ENCODE results near the gene CEP78.

CEP78 gene

GRCh38 chr9:78288214-78288892, 52.5 kb downstream of the CEP78 start:
- no peak for DNase-seq (ENCODE audit: low read depth in 2 of 2)

DNA sequence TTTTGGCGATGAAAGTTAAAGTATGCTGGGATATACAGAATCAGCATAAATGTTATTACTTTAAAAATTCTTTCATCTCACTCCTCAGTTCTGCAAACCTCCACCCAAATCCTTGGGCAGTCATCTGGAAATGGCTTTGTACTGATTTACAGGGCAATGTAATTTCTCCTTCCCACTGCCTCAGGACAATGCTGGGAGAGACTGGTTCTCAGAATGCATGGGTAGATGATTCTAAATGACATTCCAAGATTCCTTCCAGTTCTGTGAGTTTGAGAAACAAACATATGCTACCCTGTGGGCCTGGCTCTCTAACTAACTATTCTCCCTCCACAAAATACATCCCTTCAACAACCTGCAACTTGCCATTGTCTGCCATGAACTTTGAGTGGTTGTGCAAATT, 53.6 kb downstream of the CEP78 start:
- no peak for DNase-seq (ENCODE audit: low read depth in 2 of 2)

DNA sequence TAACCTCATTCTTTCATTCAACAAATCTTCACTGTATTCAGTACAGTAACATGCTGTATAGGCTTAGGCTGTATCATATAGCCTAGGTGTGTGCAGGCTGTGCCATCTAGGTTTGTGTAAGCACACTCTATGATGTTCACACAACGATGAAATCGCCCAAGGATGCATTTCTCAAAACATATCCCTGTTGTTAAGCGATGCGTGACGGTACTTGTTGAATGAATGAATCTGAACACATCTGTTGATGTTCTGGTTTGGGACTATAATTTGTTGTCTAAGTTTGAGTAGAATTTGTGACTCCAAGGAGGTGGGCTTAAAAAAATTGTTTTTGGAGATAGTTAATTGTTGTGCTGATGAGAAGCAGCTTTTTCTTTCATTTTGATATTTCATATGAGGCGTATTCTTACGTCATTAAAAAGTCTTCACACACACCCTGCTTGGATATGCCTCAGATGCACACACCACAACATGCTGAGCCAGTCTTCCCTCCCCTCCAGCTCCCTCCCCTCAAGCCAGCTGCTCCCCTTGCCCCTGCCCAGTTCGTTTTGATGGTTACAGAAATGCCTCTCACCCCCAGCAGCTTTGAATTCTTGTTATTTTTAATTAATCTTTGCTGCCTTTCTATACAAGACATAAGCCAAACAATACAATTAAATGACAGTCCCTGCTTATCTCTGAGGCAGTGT, 55.5 kb downstream of the CEP78 start:
- DNase-seq (ENCODE audit: low read depth in 2 of 2), result no peak

- DNase-seq (ENCODE audit: low read depth in 2 of 2), result no peak
These were observed 56.2 kb downstream of the CEP78 start for GRCh38 chr9:78292026-78292425.

GRCh38 chr9:78292716-78293497, 57.0 kb downstream of the CEP78 start:
- DNase-seq (ENCODE audit: low read depth in 2 of 2), result no peak

GRCh38 chr9:78294290-78295176, 58.7 kb downstream of the CEP78 start:
- no peak for DNase-seq (ENCODE audit: low read depth in 2 of 2)

- no peak for DNase-seq (ENCODE audit: low read depth in 2 of 2)
These were observed 59.3 kb downstream of the CEP78 start for GRCh38 chr9:78295177-78295575.

DNA sequence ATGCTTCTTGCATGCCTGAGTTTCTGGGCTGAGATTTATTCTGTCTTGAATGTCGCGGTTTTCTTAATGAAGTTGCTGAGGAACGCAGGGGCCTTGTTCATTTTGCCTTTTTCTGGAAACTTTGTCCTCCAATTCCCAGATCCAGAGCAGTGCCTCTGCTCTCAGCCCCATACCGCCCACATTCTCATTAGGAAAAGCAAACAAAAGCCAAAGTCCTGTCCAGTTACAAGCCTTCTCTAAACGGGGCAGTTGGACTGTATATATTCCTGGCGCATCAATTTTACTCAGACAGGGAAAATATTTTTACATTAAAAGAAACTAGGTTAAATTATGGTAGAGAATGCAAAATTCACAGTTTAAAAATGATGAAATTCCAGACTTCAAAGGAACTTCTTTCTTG, 59.9 kb downstream of the CEP78 start:
- DNase-seq (ENCODE audit: low read depth in 2 of 2), result no peak

- peak in 1 of 2 donors; percentile 14 for DNase-seq (ENCODE audit: low read depth in 2 of 2)
These were observed 60.5 kb downstream of the CEP78 start for GRCh38 chr9:78296201-78296892.

DNA sequence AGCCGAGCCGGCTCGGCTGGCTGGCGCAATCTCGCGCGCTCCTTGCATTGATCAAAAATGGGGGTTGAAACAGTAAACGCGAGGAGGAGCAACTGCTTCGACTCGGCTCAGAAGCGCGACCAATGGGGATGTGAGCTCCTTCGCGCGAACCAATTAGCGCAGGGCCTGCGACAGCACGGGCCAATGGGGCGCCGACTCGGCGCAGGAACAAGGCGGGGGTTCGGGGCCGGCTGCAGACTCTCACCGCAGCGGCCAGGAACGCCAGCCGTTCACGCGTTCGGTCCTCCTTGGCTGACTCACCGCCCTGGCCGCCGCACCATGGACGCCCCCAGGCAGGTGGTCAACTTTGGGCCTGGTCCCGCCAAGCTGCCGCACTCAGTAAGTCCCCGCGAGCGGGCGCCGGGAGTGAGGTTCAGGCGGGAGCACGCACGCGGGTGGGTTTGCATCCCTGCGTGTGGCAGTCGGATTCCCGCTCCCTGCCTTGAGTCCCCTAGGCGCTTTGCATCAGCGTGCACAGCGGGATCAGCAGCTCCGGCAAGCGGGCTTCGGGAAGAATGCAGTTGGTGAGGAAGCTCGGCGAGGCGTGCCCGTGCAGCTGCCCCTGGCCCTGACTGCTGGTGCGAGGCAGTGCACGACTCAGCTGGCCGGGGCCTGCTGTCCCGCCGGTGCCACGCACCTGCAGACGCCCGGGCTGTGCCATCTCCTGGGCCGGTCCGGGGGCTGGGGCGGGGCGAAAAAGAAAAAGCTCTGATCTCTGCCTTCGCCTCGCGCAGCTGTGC, 61.2 kb downstream of the CEP78 start, which contains the start of gene PSAT1:
Gene PSAT1, plus strand, starts transcription at position 233 of the 779 bp plus-strand sequence. Its CDS starts 86 bp downstream, at position 319.
- DNase-seq (ENCODE audit: low read depth in 2 of 2), result peak; percentile 82 to 83

DNA sequence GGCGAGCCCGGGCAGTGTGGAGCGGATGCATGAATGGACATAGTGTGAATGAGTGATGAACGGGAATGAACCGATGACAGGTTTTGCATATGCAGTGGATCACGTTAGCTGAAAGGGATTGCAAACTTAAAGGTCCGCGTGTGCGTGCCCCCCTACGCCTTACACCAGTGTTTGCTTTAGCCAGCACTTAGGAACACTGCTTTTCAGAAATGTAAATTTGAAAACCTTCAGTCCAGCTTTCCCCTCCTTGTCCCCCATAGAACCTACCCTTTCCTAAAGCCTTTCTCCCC, 61.7 kb downstream of the CEP78 start:
- DNase-seq (ENCODE audit: low read depth in 2 of 2), result no peak

- no peak for DNase-seq (ENCODE audit: low read depth in 2 of 2)
These were observed 62.3 kb downstream of the CEP78 start for GRCh38 chr9:78298046-78298765.

- DNase-seq (ENCODE audit: low read depth in 2 of 2), result no peak
These were observed 64.3 kb downstream of the CEP78 start for GRCh38 chr9:78300209-78300608.

DNA sequence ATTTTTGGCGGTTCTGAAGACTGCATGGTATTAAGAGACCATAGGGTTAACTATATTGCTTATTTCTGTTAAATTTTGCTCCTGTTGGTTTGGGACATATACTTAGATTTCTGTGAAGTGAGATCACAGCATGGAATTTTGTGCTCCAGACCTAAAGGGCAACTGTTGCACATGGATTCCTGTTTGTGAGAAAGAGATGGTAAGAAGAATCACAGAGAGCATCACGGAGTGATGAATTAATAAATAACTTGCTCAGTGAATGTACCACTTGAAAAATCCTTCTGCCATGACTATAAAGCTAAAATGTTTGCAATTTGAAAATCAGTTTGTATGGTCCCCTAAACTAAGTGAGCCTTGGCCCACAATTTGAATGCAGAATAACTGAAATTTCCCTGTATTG, 65.6 kb downstream of the CEP78 start:
- no peak for DNase-seq (ENCODE audit: low read depth in 2 of 2)

- no peak for DNase-seq (ENCODE audit: low read depth in 2 of 2)
These were observed 67.6 kb downstream of the CEP78 start for GRCh38 chr9:78303377-78304062.

DNA sequence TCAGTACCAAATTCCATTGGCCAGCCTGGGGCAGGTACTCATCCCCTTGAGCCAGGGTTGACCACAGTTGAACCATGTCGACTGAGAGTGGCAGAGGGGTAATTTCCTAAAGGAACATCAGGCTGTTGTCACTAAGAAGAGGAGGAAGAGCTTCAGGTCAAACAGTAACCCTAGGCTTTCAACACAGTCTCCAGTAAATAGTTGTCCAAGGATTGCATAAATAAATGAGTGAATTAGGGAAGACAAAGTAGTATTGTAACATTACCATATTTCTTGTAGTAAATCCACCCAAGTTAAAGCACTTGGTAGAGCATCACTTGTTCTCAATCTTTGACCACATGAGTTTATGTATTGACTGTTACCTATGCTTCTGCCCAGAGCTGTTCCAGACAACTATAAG, 68.5 kb downstream of the CEP78 start:
- no peak for DNase-seq (ENCODE audit: low read depth in 2 of 2)

DNA sequence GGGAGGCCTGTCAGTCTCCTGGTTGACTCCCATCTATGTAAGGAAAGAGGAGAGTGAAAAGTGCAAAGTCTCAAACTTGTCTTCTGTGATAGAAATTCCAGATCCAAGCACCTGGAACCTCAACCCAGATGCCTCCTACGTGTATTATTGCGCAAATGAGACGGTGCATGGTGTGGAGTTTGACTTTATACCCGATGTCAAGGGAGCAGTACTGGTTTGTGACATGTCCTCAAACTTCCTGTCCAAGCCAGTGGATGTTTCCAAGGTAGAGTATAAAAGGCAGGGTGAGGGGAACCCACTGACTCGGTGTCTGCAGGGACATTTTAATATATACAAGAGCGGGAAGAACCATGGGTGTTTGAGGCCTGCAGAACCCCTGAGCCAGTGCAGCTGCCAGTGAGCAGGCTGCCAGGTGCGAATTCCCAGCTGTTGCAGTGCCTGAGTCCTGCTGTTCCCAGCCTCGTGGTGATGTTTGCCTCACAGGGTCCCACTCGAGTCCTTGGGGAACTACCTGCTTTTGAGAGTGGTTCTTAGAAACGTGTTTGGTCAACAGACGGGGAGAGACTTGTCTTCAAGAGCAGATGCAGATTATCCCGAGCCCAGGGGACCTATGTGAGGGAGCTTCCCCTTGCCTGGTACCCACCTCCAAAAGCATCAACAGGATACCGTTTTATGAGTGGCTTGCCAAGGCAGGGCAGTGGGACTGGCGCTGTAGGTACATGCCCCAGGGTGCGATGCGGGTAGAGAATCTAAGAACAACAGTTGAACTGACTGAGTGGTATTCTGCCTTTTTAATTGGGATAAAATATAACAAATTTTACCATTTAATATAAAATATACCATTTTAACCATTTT, 70.6 kb downstream of the CEP78 start:
- no peak for DNase-seq (ENCODE audit: low read depth in 2 of 2)

DNA sequence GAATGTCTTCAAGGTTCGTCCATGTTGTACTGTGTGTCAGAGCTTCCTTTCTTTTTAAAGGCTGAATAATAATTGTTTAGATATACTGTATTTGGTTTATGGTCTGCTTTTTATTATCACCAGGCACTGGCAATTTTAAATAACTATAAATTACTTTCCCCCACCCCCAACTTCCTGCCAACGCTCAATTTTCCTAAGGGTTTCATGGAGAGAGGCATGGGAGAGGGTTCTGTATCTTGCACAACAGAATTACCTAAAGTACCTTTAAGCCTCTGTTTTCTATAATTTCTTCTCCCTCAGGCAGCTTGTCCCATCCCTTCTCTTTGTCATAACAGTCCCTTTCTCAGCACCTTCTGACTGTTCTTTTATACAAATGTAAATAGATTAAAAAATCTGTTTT, 71.5 kb downstream of the CEP78 start:
- no peak for DNase-seq (ENCODE audit: low read depth in 2 of 2)
